ENCODE results near the gene TXNRD1.

- TF ChIP-seq, protein P1, sequence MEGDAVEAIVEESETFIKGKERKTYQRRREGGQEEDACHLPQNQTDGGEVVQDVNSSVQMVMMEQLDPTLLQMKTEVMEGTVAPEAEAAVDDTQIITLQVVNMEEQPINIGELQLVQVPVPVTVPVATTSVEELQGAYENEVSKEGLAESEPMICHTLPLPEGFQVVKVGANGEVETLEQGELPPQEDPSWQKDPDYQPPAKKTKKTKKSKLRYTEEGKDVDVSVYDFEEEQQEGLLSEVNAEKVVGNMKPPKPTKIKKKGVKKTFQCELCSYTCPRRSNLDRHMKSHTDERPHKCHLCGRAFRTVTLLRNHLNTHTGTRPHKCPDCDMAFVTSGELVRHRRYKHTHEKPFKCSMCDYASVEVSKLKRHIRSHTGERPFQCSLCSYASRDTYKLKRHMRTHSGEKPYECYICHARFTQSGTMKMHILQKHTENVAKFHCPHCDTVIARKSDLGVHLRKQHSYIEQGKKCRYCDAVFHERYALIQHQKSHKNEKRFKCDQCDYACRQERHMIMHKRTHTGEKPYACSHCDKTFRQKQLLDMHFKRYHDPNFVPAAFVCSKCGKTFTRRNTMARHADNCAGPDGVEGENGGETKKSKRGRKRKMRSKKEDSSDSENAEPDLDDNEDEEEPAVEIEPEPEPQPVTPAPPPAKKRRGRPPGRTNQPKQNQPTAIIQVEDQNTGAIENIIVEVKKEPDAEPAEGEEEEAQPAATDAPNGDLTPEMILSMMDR (IDR thresholded peaks at IDR 0.05), result no peak
- no peak for TF ChIP-seq POLR2A (IDR thresholded peaks at IDR 0.05)
Measured at GRCh38 chr12:104371043-104371870, 155.7 kb downstream of the TXNRD1 start.

All from body of pancreas (tissue), 4 donors.